HG02885 (cell line): ENCODE results near the gene BANP.
A peak's percentile ranks its signal among the peaks of the same experiment; 100 is the strongest.

Experiments
- ATAC-seq: cut with Tn5 transposase; IDR thresholded peaks from one replicate; pipeline ENCODE4 v1.9.1; 2021; ENCODE audit warnings: mild to moderate bottlenecking; ENCODE audit not compliant: unreplicated experiment, poor library complexity

The BANP gene

DNA sequence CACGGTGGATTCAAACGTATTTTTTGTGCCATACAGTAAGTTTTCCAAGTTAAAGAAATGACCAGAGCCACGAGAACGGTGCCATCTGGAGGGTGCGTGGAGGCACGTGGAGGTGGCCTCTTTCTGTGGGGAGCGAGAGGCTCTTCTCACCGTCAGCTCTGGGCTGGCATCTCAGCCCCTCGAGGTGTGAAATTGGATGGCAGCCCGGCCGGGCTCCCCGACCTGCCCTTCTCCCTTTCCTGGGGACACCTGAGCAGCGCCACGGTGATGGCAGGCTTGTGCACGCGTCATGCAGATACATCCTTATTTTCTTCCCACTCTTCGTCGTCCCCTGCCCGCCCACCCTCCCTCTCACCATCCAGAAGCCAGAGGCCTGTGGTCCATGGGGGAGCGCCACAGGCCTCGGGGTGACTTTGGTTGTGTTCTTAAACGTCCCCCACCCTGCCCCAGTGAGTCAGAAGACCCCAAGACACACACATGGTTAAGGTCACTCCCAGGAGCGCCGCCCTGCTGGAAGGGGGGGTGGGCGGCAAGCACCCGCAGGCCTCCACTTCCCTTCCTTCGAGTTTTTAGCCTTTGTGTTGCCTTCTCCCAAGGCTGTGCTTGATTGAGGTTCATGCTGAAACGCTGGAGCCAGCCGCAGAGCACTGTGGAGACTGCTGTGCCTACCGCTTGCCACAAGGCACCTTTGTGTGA lies 109.4 kb downstream of the BANP start:
- no peak for ATAC-seq

DNA sequence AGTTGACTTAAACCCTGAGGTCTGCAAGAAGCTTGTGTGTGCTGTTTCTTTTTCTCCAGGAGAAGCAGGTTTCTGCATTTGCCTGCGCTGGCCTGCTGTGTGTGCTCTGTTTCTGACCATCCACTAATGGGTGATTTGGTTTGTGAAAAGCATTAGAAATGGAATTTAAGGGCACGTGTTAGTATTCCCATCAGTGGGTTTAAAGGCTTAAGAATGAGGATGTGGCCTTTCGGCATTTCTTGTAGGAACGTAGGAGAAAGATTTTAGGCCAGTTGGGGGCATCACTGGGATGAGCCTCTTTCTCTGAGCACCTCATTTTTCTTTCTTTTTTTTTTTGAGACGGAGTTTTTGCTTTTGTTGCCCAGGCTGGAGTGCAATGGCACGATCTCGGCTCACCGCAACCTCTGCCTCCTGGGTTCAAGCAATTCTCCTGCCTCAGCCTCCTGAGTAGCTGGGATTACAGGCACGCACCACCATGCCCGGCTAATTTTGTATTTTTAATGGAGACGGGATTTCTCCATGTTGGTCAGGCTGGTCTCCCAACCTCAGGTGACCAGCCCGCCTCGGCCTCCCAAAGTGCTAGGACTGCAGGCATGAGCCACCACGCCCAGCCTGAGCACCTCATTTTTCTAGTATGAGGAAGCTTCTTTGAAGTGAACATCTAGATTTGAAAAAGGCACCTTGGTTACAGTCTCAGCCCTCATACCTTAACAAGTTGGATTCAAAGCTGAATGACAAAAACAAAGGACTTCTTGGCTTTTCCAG lies 110.3 kb downstream of the BANP start:
- ATAC-seq = no peak

DNA sequence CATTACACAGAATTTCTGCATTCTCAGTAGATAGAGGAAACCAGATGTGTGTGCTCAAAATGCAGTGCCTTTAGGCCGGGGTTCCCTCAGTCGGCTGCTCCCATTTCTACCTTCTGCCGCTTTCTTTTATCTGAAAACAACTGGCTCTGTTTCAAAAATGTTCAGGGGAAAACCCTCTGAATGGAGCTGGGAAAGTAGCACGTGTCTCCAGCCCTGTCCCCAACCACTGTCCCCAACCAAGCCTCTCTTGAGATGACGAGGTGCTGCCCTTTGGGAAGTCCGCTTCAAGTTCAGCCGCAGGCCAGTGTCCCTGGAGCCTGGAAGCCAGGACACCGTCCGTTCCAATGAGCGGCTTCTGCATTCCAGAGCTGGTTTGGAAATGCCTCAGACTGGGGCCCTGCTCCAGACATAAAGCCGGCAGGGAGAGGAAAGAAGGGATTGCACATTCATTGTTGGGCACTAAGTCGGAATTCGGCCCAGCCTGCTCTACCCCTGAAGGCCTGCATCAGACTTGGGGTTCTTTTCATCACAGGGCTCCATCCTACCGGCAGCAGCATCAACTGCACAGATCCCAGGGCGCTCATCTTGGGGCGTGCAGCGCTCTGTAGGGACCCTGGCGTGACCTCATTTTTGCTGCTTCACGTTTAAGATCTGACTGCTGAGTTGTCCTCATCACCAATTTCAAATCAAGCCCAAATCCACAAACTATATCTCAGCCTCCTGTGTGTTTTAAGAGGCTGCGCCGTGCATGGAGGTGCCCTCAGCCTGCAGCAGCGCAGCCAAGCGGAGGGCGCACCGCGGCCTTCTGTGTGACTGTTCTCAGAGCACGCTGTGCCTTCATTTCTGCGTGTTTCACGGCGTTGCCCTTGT lies 111.3 kb downstream of the BANP start:
- no peak for ATAC-seq

DNA sequence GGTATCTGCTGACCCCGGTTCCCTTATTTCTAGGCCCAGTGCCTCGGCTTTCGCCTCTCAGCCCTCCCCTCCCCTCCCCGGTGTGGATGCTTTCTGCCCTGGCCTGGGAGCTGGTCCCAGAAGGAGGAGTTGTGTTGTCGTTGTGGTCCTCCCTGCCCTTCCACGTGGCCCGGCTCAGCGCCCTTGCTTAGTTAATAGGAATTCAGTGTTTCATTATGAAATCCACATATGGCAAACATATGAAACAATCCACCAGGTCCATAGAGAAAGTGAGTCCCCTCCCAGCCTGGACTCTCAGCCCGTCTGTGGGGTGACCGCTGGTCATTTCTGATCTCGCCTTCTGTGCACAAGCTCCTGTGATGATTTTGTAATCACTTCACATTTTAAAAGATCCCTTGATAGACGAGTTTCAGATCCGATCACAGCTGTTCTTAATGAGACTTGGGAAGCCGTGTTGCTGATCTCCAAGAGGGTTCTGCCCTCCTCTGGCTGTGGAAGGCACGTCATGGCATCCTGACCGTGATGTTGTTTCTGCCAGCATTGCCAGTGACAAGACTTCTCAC lies 112.1 kb downstream of the BANP start:
- no peak for ATAC-seq

DNA sequence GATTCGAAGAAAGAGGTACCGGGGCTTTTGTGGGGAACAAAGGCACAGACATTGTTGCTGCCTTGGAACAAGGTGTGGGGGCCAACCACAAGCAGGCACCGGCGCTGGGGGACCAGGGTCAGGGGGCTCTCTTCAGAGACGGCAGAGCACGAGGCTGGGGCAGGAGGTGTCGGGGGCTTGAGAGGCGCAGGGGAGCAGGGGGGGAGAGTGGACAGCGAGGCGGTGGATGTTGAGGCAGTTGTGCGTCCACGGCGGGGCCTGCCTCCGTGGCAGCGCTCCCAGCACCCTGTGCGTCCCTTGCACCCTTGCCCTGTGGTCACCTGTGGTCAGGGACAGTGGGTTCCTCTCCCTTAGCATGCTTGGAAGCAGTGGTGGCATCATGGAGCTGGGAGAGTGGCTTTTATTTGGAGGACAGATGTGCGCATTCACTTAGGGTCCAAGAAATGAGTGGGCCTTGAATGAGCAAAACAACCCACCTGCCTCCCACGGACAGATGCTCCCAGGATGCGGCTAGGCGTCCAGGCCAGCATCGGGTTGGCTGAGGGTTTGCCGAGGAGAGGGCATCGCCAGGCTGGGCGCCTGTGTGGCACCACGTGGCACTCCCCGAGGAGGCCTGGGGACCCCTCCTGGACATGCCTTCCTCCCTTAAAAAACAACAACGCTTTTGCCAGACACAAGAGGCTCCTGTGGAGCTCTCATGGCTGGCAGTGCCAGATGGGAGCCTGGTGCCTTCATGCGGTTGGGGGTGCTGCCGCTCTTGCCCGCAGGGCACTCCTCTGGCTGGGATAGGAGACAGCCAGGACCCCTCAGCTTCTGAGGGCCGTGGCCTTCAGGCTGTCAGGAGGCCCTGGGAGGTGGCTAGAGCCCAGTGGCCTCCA lies 113.0 kb downstream of the BANP start:
- ATAC-seq = no peak

DNA sequence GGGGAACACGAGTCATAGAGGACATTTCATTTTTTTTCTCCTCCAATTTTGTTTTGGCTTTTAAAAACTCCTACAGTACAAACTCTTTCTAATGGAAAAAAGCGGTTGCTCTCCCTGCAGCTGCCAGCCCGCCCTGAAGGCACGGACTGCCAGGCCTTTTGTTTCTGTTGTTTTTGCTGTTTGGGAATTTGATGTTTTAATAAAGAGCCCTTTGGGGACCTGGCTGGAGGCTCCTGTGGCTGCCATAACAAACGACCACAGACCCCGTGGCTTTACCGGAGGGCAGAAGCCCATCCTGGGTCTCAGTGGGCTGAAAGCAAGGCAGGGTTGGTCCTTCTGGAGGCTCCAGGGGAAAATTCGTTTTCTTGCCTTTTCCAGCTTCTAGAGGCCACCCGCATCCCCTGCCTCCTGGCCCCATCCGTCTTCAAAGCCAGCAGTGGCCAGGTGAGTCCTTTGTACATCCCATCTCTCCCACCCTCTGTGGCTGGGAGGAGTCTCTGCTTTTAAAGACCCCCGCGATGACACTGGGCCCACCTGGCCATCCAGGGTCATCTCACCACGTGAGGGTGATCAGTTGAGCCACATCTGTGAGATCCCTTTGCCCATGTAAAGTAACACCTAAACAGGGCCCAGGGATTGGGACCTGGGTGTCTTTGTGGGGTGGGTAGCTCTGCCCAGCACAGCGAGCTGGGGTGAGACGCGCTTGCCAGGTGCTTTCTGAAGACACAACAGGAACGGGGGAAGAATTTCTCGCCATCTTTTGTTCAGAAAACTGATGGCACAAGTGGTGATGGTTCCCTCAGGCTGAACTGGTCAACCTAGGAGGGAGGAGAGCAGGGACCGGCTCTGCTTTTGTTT lies 113.9 kb downstream of the BANP start:
- ATAC-seq = no peak

DNA sequence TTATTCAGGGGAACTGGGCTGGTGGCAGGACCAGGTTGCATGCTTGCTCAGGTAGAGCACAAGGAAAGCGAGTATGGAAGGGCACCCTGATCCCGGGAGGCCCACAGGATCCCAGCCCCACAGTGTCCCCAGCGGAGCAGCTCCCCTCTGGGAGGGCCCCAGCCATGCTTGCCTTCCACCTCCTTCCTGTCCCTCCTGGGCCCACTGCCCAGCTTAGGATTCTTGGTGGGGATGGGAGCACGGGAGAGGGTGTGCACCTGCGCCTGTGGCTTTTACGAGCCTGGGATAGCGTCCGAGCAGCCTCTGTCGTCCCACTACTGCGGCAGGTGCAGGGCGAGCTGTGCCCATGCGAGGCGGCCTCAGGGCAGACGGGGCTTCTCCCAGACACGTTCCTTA lies 114.5 kb downstream of the BANP start:
- no peak for ATAC-seq

DNA sequence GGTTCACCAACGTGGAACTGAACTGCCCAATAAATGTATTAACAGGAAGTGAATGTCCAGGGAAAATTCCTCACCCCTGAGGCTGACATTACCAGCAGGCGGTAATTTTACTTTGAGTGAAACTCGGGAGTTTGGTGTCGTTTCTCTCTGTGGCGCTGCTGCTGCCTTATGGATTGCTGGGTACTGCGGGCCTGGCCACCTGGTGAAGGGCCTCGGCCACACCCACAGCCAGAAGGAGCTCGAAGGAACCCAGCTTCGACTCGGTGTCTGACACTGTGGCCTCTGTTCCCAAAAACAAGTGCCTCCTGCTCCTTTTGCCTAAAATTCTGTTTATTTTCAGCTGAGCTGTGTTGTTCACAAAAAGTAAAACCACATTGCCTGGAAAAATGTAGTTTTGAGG lies 115.0 kb downstream of the BANP start:
- ATAC-seq = no peak

DNA sequence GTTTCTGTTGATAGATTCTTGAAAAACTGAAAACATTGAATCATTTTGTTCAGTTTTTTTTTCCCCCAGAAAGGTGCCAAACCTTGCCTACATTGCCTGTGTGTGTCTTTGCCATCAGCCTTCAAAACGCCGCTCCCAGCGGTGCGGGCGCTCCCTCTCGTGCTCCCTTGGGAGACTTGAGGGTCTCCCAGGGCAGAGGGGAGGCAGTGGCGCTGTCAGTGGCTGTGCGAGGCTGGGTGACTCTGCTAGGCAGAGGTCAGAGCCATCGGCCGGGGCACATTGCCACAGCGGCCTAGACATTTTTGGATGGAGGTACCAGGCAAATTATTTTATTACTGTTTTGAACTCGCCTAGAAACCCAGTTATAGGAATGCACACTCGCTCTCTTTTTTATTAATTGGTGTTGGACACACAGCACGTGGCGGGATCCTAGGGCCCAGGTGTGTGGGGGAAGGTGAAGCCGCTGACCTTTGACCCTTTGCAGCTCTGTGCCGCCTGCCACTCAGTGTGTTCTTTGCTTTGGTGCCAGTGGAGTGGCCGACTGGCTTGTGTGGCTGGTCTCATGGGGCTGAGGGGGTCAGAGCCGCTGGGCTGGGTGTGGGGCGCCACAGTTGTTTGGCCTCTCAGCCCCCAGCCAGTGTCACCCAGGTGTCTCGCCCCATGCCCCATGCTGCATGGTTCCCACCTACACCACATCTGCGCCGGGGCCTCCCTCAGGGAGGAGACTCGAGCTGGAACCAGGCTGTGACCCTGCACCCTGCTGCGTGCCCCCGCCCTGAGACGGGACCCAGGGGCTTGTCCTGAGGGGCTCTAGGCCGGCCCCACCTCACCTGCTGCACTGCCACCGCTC lies 115.7 kb downstream of the BANP start:
- ATAC-seq = no peak

DNA sequence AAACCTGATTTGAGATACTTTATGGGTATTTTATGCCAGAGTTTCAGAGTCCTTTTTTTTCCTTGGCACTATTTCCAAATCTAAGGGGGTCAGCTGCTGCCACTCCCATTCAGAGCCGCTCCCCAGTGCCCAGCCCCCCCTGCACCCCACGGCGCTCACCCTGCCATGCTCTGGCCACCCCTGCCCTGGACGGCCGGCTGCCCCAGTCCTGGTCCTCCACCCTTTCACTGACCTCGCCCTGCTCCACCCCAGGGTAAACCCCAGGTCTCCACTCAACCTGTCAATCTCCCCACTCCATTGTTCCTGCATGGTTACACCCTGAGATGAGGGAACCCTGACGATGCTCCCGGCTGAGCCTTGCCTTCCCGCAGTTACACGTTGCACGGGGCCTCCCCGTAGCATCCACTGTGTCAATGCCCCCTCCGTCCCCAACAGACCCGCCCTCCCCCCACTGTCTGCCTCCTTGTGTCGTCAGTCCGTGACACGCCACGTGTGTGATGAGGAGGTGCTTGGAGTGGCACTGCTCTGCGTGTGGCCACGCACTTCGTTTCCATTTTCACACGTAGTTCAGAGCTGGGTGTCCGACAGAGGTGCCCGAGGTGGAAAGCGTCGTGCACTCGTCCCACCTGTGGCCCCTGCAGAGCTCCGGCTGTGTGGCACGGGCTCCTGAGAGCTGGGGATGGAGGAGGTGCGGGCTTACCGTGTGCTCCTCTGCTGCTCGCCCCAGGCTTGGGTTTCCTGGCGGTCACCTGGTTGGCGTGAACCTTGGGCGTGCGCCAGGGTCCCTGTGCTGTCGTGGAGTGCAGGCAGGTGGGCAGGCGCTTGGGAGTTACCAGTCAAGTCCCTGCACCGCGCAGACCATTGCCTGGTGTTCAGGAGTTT lies 116.5 kb downstream of the BANP start:
- ATAC-seq = no peak

DNA sequence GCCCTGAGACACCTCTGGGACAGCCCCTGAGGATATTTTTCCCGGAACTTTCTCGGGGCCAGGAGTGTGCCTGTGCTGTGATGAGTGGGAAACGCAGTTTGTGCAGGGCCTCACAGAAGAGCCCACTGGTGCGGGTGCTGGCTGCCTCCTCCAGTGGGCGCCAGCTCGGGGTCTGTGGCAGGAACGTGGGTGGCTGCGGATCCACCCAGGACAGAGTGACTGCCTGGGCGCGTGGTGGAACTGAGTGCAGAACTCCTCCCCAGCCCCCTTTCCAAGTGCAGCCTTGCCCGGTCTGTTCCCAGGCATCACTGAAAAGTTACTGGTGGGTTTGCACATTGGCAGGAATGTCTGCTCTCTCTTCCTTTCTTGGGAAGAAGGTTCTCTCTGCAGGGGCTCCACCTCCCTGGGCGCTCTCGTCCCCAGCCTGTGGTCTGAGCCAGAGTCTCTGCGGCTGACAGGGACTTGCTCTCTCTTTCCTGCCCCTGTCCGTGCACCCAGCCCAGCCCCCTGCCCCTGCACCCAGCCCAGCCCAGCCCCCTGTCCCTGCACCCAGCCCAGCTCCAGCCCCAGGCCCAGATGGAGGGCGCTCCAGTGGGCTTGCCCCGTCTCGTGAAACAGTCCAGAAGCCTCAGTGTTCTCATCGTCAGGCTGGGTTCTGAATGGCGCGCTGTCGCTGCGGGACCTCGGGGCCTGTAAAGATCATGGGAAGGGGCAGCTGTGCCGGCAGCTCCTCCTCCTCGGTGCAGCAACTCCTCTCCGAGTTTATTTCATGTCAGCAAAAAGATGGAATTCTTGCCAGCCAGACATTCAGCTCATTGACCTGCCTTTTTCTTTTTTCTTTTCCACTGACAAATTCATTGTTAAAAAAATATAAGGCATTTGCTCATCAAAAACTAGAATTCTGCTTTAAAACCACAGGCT lies 117.5 kb downstream of the BANP start:
- ATAC-seq = no peak

DNA sequence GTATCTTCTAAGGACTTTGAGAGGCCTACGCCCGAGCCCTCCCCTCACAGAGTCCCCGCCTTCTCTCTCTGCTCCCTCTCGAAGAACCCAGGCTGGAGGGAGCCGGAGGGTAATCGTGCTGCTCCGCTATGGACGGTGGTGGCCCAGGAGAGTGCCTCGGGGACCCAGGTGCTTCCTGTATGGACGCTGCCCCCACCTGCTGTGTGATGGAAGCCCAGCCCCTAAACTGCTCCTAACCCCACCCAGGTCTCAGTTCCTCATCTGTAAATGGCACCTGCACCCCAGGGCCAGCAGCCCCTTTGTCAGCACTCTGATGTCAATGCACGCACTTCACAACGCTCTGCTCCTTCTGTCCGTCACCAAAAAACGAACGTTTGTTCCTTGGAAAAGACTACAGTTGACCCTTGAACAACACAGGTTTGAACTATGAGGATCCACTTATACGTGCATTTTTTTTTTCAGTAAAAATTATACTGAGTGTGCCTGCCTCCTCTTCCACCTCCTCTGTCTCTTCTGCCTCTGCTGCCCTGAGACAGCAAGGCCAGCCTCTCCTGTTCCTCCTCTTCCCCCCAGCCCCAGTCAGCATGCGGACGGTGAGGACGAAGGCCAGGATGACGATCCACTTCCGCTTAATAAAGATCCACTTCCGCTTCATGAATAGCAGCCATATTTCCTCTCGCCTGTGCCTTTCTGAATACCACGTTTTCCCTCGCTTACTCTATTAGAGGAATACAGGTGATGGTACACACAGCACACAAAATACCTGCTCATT lies 118.3 kb downstream of the BANP start:
- peak; percentile 93 for ATAC-seq

DNA sequence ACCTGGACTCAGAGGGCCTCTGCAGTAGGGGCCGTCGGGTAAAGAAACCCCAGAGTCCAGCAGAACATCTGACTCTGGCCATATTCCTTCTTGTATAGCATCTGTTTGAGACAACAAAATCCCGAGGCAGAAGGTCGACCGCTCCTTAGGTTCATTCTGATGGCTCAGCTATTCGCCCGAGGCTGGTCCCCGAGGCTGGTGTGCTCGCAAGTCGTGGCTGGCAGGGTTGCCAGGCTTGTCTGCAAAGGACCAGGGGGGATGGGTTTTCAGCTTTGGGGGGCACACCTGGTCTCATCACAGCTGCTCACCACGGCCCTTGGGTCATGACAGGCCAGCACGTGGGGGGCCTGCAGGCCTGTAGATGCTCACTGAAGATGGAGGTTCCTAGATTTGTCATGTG lies 119.1 kb downstream of the BANP start:
- ATAC-seq = no peak

DNA sequence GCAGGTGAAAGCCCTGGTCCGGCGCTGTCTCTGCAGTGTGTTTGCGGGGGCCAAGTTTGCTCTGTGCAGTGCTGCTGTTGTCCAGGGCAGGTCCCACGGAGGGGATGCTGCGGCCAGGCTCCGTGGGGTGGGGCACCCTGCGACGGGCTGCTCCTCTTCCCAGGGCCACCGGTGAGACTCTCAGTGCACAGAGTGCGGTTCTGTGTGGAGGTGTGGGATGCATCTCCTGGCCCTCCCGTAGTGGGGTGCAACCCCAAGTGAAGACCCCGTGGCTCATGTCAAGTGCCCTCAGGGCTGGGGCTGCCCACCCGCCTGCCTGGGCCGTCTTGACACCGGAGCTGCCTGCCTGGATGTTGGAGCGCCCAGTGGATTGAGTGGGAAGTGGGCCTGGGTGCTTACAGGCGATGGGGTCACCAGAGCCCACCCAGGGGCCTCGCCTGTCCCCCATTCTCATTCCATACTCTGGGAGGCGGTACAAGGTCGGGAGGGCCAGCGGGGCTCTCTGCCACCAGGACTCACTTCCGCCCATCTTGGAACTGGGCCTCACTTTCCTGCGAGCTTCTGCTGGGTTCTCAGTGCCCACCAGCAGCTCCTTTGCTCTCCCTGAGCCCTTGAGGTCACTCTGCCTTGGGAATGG lies 119.9 kb downstream of the BANP start:
- no peak for ATAC-seq

DNA sequence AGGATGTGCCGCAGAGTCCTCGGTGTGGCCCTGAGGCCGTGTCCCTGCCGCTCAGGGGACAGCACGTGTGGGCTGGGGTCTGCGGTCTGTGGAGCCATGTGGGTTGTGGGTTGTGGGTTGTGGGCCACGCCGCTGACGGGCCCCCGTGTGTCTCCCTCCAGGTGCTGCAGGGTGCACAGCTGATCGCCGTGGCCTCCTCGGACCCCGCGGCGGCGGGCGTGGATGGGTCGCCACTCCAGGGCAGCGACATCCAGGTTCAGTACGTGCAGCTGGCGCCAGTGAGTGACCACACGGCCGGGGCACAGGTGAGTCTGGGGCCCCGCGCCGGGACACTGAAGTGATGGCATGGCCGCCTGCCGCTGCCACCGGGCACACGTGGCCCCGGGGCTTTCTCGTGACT lies 120.7 kb downstream of the BANP start:
- ATAC-seq = no peak
